Suprapubic skin (tissue), 4 donors: Measurements from ENCODE around the gene CIART. TPM values are rescaled to one million over a fixed set of nuclear protein-coding genes. Genes with fewer than 3 reads are reported as not detected.

ENCODE experiments used
- DNase-seq, 2 donors: peaks; one replicate each; pipeline ENCODE4 v3.0.0-alpha.2; 2019; ENCODE audit warnings: low spot score in 2 of 2
- H3K27ac ChIP-seq: fragments of 200-600 bp; sonication (generic); one replicate; pipeline ENCODE4 v1.5.1; 2019
- H3K27me3 ChIP-seq: fragments of 200-600 bp; sonication (generic); one replicate; pipeline ENCODE4 v1.5.1; 2019
- H3K36me3 ChIP-seq: fragments of 200-600 bp; sonication (generic); one replicate; pipeline ENCODE4 v1.5.1; 2019
- H3K4me1 ChIP-seq: fragments of 200-600 bp; sonication (generic); one replicate; pipeline ENCODE4 v1.5.1; 2019
- H3K4me3 ChIP-seq: fragments of 200-600 bp; sonication (generic); one replicate; pipeline ENCODE4 v1.5.1; 2019; ENCODE audit warnings: mild to moderate bottlenecking
- H3K9me3 ChIP-seq: fragments of 200-600 bp; sonication (generic); one replicate; pipeline ENCODE4 v1.5.1; 2019
- EP300 ChIP-seq: sonication (generic); formaldehyde crosslinking; IDR thresholded peaks from one replicate; pipeline ENCODE4 v1.6.1; 2017; ENCODE audit warnings: antibody characterized with exemption
- POLR2A ChIP-seq, 2 donors: fragments of 450-650 bp; IDR thresholded peaks; one replicate each; pipeline ENCODE4 v1.6.1; 2017; ENCODE audit warnings: antibody characterized with exemption in 2 of 2, mild to moderate bottlenecking in 2 of 2, moderate library complexity in 2 of 2
- POLR2AphosphoS5 ChIP-seq, 3 donors: sonication (generic); formaldehyde crosslinking; IDR thresholded peaks; one replicate each; pipeline ENCODE4 v1.6.1; 2017; ENCODE audit warnings: antibody characterized with exemption in 3 of 3
- WGBS: methylation state at CpG from one replicate; pipeline ENCODE4 v1.1.5; 2018; 5-methylcytosine and 5-hydroxymethylcytosine counted together
- total RNA-seq, 4 donors: library from RNA; depleted of rRNA; stranded (reverse); fragments of >200 nt; gene quantifications; one replicate each; pipeline ENCODE4 v1.1.0, GENCODE V29; 2016
- TF ChIP-seq, protein P1 (sequence below), 2 donors: fragments of 200-600 bp in 1 of 2; fragments of 450-650 bp in 1 of 2; sonication (generic) in 1 of 2; IDR thresholded peaks; one replicate each; pipeline ENCODE4 v1.5.1; 2016 to 2019; ENCODE audit warnings: antibody characterized with exemption in 2 of 2, mild to moderate bottlenecking in 1 of 2, moderate library complexity in 1 of 2

The CIART gene
- total RNA-seq, 4 donors from 2014 or later, result 15.8 to 37.4 (median 28.1) TPM

GRCh38 chr1:150243003-150243402 is 39.4 kb upstream of the CIART start:
- TF ChIP-seq POLR2A (IDR thresholded peaks at IDR 0.05), result no peak
- TF ChIP-seq, protein P1, sequence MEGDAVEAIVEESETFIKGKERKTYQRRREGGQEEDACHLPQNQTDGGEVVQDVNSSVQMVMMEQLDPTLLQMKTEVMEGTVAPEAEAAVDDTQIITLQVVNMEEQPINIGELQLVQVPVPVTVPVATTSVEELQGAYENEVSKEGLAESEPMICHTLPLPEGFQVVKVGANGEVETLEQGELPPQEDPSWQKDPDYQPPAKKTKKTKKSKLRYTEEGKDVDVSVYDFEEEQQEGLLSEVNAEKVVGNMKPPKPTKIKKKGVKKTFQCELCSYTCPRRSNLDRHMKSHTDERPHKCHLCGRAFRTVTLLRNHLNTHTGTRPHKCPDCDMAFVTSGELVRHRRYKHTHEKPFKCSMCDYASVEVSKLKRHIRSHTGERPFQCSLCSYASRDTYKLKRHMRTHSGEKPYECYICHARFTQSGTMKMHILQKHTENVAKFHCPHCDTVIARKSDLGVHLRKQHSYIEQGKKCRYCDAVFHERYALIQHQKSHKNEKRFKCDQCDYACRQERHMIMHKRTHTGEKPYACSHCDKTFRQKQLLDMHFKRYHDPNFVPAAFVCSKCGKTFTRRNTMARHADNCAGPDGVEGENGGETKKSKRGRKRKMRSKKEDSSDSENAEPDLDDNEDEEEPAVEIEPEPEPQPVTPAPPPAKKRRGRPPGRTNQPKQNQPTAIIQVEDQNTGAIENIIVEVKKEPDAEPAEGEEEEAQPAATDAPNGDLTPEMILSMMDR (IDR thresholded peaks at IDR 0.05), result no peak
- TF ChIP-seq EP300, result no peak
- no peak for TF ChIP-seq POLR2AphosphoS5 (IDR thresholded peaks at IDR 0.05)
- 96% methylated on average over 3 of the region's 3 CpGs for WGBS
- peaks cover 3% of the 10 kb centered on the region for H3K27me3 ChIP-seq
- no peaks in the 10 kb centered on the region for H3K9me3 ChIP-seq
- no peak for DNase-seq
- no peaks in the 10 kb centered on the region for H3K4me1 ChIP-seq
- H3K27ac ChIP-seq, result no peak overlapping the region
- H3K4me3 ChIP-seq, result no peak overlapping the region
- no peaks in the 10 kb centered on the region for H3K36me3 ChIP-seq

DNA sequence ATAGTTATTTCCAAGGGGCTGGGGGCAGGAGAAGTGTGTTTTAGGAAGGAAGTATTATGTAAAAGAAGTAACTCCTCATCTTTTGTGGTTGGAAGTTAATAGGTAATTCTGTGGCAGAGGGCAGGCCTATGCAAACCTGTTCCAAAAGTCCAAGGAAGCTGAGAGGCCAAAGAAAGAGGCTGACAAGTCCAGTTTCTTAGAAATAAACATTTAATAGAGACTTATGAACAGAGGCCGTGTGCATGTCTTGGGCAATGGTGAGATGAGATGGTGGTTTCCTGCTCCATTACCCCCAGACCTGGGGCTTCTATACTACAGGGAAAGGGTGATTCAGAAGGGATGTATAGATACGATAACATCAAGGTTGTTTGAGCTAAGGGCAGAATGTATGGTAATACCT is 32.4 kb upstream of the CIART start:
- Histone ChIP-seq H3K36me3 (no peaks in the 10 kb centered on the region), H3K27ac (no peak overlapping the region), H3K4me1 (no peaks in the 10 kb centered on the region), H3K4me3 (no peak overlapping the region), H3K9me3 (no peaks in the 10 kb centered on the region), H3K27me3 (peaks cover 13% of the 10 kb centered on the region)
- TF ChIP-seq POLR2AphosphoS5 (IDR thresholded peaks at IDR 0.05) (no peak), EP300 (no peak), POLR2A (IDR thresholded peaks at IDR 0.05) (no peak)
- TF ChIP-seq, protein P1 (IDR thresholded peaks at IDR 0.05), result no peak
- no peak for DNase-seq
- 88% methylated on average over 2 of the region's 2 CpGs for WGBS

DNA sequence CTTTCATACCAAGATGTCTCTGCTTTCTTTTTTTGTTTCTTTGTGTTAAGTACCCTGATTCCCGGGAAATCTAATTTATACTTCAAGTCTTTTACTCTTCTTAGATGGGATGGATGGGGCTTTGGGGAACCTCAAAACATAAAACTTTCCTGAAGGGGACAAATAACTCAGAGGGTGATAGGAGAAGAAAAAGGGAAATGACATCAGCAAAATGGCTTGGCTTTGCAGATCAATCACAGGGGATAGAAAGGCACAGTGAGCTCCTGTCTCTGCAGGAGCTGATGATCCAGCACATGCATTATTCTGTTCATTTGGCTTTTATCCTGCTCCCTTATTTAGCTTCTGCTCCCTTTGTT is 26.2 kb upstream of the CIART start:
- peaks cover 36% of the 10 kb centered on the region for H3K4me1 ChIP-seq
- H3K9me3 ChIP-seq, result no peaks in the 10 kb centered on the region
- H3K4me3 ChIP-seq, result peak overlapping the region; percentile 32
- no peak for TF ChIP-seq POLR2A (IDR thresholded peaks at IDR 0.05)
- TF ChIP-seq, protein P1 (IDR thresholded peaks at IDR 0.05), result no peak
- no peak for TF ChIP-seq EP300
- no peak for TF ChIP-seq POLR2AphosphoS5 (IDR thresholded peaks at IDR 0.05)
- peaks cover 19% of the 10 kb centered on the region for H3K27me3 ChIP-seq
- DNase-seq, result no peak
- H3K27ac ChIP-seq, result peak overlapping the region; percentile 70
- WGBS, result 10% methylated on average over 1 of the region's 1 CpG
- H3K36me3 ChIP-seq, result no peaks in the 10 kb centered on the region

DNA sequence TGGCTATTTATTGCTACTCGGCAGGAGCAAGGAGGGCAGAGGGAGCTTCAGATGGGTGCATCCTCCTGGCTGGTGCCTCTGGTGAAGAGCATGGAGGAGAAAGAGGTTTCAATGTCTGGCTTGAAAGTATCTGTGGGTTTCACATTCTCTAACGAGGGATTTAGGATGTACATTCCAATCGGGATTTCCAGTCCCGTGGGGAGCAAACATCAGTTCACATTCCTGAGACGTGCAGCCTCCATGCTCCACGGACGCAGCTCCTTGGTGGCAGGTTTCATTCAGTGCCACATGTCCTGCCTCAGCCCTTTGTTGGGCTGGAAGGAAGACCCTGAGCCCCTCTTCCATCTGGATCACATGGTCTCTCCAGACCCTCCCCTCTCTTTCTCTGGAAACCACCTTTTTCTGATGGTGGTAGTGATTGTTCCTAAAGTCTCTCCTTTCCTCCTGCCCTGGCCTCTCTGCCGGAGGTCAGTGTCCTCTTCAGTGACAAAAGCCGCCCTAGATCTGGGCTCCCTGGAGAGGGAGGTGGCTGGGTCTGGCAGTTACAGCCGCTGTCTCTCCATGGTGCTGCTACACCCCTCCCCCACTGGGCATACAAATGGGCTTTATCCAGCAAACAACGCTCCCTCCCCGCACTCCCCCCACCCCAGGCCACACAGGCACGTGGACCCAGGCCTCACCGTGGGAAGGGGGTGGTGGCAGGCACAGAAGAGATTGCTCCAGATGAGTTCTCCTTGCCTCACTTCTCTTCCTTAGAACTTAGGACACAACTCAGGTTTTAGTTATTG is 25.6 kb upstream of the CIART start:
- 29% methylated on average over 14 of the region's 14 CpGs for WGBS
- Histone ChIP-seq H3K4me1 (peaks cover 36% of the 10 kb centered on the region), H3K27me3 (peaks cover 19% of the 10 kb centered on the region), H3K9me3 (no peaks in the 10 kb centered on the region), H3K4me3 (peak overlapping the region; percentile 32), H3K27ac (peak overlapping the region; percentile 70), H3K36me3 (no peaks in the 10 kb centered on the region)
- no peak for DNase-seq
- TF ChIP-seq, protein P1 (IDR thresholded peaks at IDR 0.05), result no peak
- TF ChIP-seq EP300 (no peak), POLR2AphosphoS5 (IDR thresholded peaks at IDR 0.05) (no peak), POLR2A (IDR thresholded peaks at IDR 0.05) (no peak)

DNA sequence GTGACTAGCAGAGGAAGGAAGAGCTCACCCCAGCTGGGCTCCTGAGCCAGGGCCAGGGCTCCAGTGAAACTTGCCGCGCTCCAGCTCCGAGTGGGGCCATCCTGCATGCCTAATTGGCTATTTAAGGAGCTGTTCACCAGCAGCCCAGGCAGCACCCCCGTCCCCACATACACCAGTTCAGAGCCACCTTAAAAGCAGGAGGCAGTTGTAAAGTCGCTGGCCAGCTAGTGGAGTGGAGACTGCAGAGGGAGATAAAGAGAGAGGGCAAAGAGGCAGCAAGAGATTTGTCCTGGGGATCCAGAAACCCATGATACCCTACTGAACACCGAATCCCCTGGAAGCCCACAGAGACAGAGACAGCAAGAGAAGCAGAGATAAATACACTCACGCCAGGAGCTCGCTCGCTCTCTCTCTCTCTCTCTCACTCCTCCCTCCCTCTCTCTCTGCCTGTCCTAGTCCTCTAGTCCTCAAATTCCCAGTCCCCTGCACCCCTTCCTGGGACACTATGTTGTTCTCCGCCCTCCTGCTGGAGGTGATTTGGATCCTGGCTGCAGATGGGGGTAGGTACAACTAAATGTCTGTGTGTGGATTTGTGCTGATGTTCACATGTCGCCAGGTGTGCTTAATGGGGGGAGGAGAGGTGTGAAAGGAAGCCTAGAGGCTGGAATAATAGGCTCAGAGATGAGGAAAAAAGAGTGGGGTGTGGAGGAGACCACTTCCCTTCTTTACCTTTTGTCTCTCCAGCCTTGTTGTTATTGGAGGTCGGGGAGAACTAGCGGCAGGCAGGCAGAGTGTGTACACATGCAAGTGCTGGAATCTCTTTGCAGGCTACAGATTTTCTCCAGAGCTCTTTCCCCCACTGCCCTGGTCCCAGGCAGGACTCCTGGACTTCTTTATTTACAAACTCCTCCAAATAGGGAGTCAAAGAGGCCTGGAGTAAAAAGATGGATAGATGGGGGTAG is 24.4 kb upstream of the CIART start, which contains the start of gene CA14:
CA14 (plus strand) TSS at position 151 of the 962 bp plus-strand sequence; CDS start at position 506, 355 bp downstream.
- no peak for TF ChIP-seq POLR2AphosphoS5 (IDR thresholded peaks at IDR 0.05)
- TF ChIP-seq POLR2A (IDR thresholded peaks at IDR 0.05), result no peak
- TF ChIP-seq EP300, result no peak
- TF ChIP-seq, protein P1 (IDR thresholded peaks at IDR 0.05), result no peak
- Histone ChIP-seq H3K4me1 (peaks cover 36% of the 10 kb centered on the region), H3K4me3 (peak within 1 kb of the TSS; percentile 32), H3K27ac (no peak within 1 kb of the TSS), H3K36me3 (no peaks in the 10 kb centered on the region), H3K9me3 (no peaks in the 10 kb centered on the region), H3K27me3 (peaks cover 12% of the 10 kb centered on the region)
- DNase-seq, result no peak
- WGBS, result 48% methylated on average over 13 of the region's 13 CpGs
